Progenitor cell of endocrine pancreas (in vitro differentiated cells): Measurements from ENCODE around the gene LTBP1. TPM values are rescaled to one million over a fixed set of nuclear protein-coding genes. Genes with fewer than 3 reads are reported as not detected.

ENCODE experiments used
- DNase-seq: peaks from one replicate; pipeline ENCODE4 v3.0.0; 2021; ENCODE audit warnings: low spot score; ENCODE audit not compliant: unreplicated experiment
- H3K27ac Mint-ChIP-seq: 2 replicates; pipeline ENCODE4 v1.8.0; 2021; ENCODE audit warnings: mild to moderate bottlenecking, moderate library complexity, mixed read lengths
- H3K27me3 Mint-ChIP-seq: 2 replicates; pipeline ENCODE4 v1.8.0; 2021; ENCODE audit warnings: mixed read lengths
- H3K36me3 Mint-ChIP-seq: 2 replicates; pipeline ENCODE4 v1.8.0; 2022; ENCODE audit warnings: mixed read lengths; ENCODE audit not compliant: insufficient read depth
- H3K4me1 Mint-ChIP-seq: 2 replicates; pipeline ENCODE4 v1.8.0; 2021; ENCODE audit warnings: low read depth, mixed read lengths
- H3K4me3 Mint-ChIP-seq: 2 replicates; pipeline ENCODE4 v1.8.0; 2021; ENCODE audit warnings: low read depth, mild to moderate bottlenecking, moderate library complexity, mixed read lengths
- H3K9me3 Mint-ChIP-seq: 2 replicates; pipeline ENCODE4 v1.8.0; 2021; ENCODE audit warnings: low read depth, mixed read lengths
- CTCF ChIP-seq: fragments of 200-600 bp; sonication (generic); IDR thresholded peaks from one replicate; pipeline ENCODE4 v1.5.0; 2021; ENCODE audit warnings: antibody characterized with exemption, mild to moderate bottlenecking; ENCODE audit not compliant: unreplicated experiment
- total RNA-seq: library from RNA; stranded (reverse); gene quantifications from 2 replicates; pipeline ENCODE4 v1.2.1, GENCODE V29; 2021

LTBP1 gene
- total RNA-seq, 1 donor from 2014 or later, result 63.0 TPM

- Mint-ChIP-seq H3K36me3 (no peaks in the 10 kb centered on the region), H3K9me3 (no peaks in the 10 kb centered on the region), H3K27ac (no peak overlapping the region)
Measured at GRCh38 chr2:33375054-33375453, 428.3 kb downstream of the LTBP1 start.

GRCh38 chr2:33377048-33377447 lies 430.3 kb downstream of the LTBP1 start:
- Mint-ChIP-seq H3K4me1 (peaks cover 4% of the 10 kb centered on the region), H3K4me3 (no peak overlapping the region), H3K36me3 (no peaks in the 10 kb centered on the region), H3K27me3 (no peaks in the 10 kb centered on the region), H3K27ac (no peak overlapping the region), H3K9me3 (no peaks in the 10 kb centered on the region)
- DNase-seq, result no peak
- no peak for TF ChIP-seq CTCF

More at GRCh38 chr2:33375054-33375453, 428.3 kb downstream of the LTBP1 start:
- no peaks in the 10 kb centered on the region for H3K27me3 Mint-ChIP-seq
- no peak for TF ChIP-seq CTCF
- DNase-seq, result no peak
- peaks cover 4% of the 10 kb centered on the region for H3K4me1 Mint-ChIP-seq
- no peak overlapping the region for H3K4me3 Mint-ChIP-seq

- Mint-ChIP-seq H3K9me3 (no peaks in the 10 kb centered on the region), H3K4me1 (peaks cover 4% of the 10 kb centered on the region), H3K4me3 (no peak overlapping the region), H3K36me3 (no peaks in the 10 kb centered on the region), H3K27me3 (no peaks in the 10 kb centered on the region), H3K27ac (peak overlapping the region; percentile 86)
- DNase-seq, result no peak
- TF ChIP-seq CTCF, result no peak
Measured at GRCh38 chr2:33378556-33379210, 431.9 kb downstream of the LTBP1 start.

GRCh38 chr2:33380001-33380609 lies 433.4 kb downstream of the LTBP1 start:
- H3K27ac Mint-ChIP-seq, result no peak overlapping the region
- no peaks in the 10 kb centered on the region for H3K36me3 Mint-ChIP-seq
- H3K4me1 Mint-ChIP-seq, result peaks cover 4% of the 10 kb centered on the region
- no peaks in the 10 kb centered on the region for H3K9me3 Mint-ChIP-seq
- H3K27me3 Mint-ChIP-seq, result no peaks in the 10 kb centered on the region
- peak; percentile 68 for TF ChIP-seq CTCF
- no peak for DNase-seq
- no peak overlapping the region for H3K4me3 Mint-ChIP-seq

GRCh38 chr2:33380719-33381118 lies 434.0 kb downstream of the LTBP1 start:
- no peak for DNase-seq
- Mint-ChIP-seq H3K4me1 (peaks cover 4% of the 10 kb centered on the region), H3K36me3 (no peaks in the 10 kb centered on the region), H3K4me3 (no peak overlapping the region), H3K9me3 (no peaks in the 10 kb centered on the region), H3K27me3 (no peaks in the 10 kb centered on the region), H3K27ac (no peak overlapping the region)
- no peak for TF ChIP-seq CTCF
